Vagina (tissue), 2 donors: Measurements from ENCODE around the gene FUT1. TPM values are rescaled to one million over a fixed set of nuclear protein-coding genes. Genes with fewer than 3 reads are reported as not detected.

ENCODE experiments used
- DNase-seq, 2 donors: peaks; one replicate each; pipeline ENCODE4 v3.0.0-alpha.2; 2017; ENCODE audit errors: extremely low spot score in 2 of 2
- H3K27ac ChIP-seq: fragments of 200-600 bp; sonication (generic); one replicate; pipeline ENCODE4 v1.5.1; 2019
- H3K27me3 ChIP-seq: fragments of 200-600 bp; sonication (generic); one replicate; pipeline ENCODE4 v1.5.1; 2019
- H3K36me3 ChIP-seq, 2 donors: fragments of 200-600 bp; sonication (generic); one replicate each; pipeline ENCODE4 v1.5.1; 2017 to 2019
- H3K4me1 ChIP-seq: fragments of 200-600 bp; sonication (generic); one replicate; pipeline ENCODE4 v1.5.1; 2019
- H3K4me3 ChIP-seq, 2 donors: fragments of 200-600 bp; sonication (generic); 1 replicate in 1 of 2; 2 replicates in 1 of 2; pipeline ENCODE4 v1.5.1; 2016 to 2019
- H3K9me3 ChIP-seq: fragments of 200-600 bp; sonication (generic); one replicate; pipeline ENCODE4 v1.5.1; 2019
- CTCF ChIP-seq, 3 experiments: fragments of 450-650 bp in 2 of 3; fragments of 200-600 bp in 1 of 3; sonication (generic) in 1 of 3; IDR thresholded peaks; one replicate each; pipeline ENCODE4 v1.5.1; 2017 to 2019; ENCODE audit warnings: antibody characterized with exemption in 3 of 3, mild to moderate bottlenecking in 2 of 3, moderate library complexity in 2 of 3
- POLR2A ChIP-seq, 2 donors: fragments of 450-650 bp; IDR thresholded peaks; one replicate each; pipeline ENCODE4 v1.6.1; 2017; ENCODE audit warnings: antibody characterized with exemption in 2 of 2, mild to moderate bottlenecking in 2 of 2, moderate library complexity in 2 of 2
- POLR2AphosphoS5 ChIP-seq, 2 donors: sonication (generic); formaldehyde crosslinking; IDR thresholded peaks; one replicate each; pipeline ENCODE4 v1.9.0; 2017; ENCODE audit warnings: antibody characterized with exemption in 2 of 2, mild to moderate bottlenecking in 2 of 2, low read depth in 1 of 2; ENCODE audit not compliant: insufficient read depth in 1 of 2
- intact Hi-C: fragments of 100-400 bp; cut with DNase I; formaldehyde crosslinking; loops from one replicate; pipeline ENCODE4 v1.15.1; 2023
- total RNA-seq: library from RNA; depleted of rRNA; stranded (reverse); fragments of >200 nt; gene quantifications from one replicate; pipeline ENCODE4 v1.2.3, GENCODE V29; 2016

FUT1 gene
- total RNA-seq, 1 donor from 2014 or later, result 6.4 TPM

GRCh38 chr19:48751845-48752495, 471 bp downstream of the FUT1 start:
- H3K4me3 ChIP-seq, result peak overlapping the region; percentile 42 to 44
- H3K4me1 ChIP-seq, result peaks cover 23% of the 10 kb centered on the region
- no peaks in the 10 kb centered on the region for H3K9me3 ChIP-seq
- intact Hi-C loops, result no loop called here
- no peaks in the 10 kb centered on the region for H3K27me3 ChIP-seq
- no peak for DNase-seq
- H3K27ac ChIP-seq, result peak overlapping the region; percentile 40
- no peak for TF ChIP-seq POLR2AphosphoS5 (IDR thresholded peaks at IDR 0.05; ENCODE audit: insufficient read depth in 1 of 2, low read depth in 1 of 2)
- no peak for TF ChIP-seq POLR2A (IDR thresholded peaks at IDR 0.05)
- no peak for TF ChIP-seq CTCF (IDR thresholded peaks at IDR 0.05)
- no peaks in the 10 kb centered on the region for H3K36me3 ChIP-seq

GRCh38 chr19:48750771-48751504, 1.5 kb downstream of the FUT1 start:
- no peak for DNase-seq
- H3K36me3 ChIP-seq, result no peaks in the 10 kb centered on the region
- no peaks in the 10 kb centered on the region for H3K9me3 ChIP-seq
- intact Hi-C loops, result no loop called here
- no peaks in the 10 kb centered on the region for H3K27me3 ChIP-seq
- H3K4me1 ChIP-seq, result peaks cover 26% of the 10 kb centered on the region
- no peak overlapping the region for H3K27ac ChIP-seq
- no peak overlapping the region for H3K4me3 ChIP-seq
- TF ChIP-seq POLR2A (IDR thresholded peaks at IDR 0.05) (no peak), POLR2AphosphoS5 (IDR thresholded peaks at IDR 0.05; ENCODE audit: insufficient read depth in 1 of 2, low read depth in 1 of 2) (no peak), CTCF (IDR thresholded peaks at IDR 0.05) (no peak)

GRCh38 chr19:48750351-48750750, 2.1 kb downstream of the FUT1 start:
- TF ChIP-seq CTCF (IDR thresholded peaks at IDR 0.05), result no peak
- no peak for TF ChIP-seq POLR2AphosphoS5 (IDR thresholded peaks at IDR 0.05; ENCODE audit: insufficient read depth in 1 of 2, low read depth in 1 of 2)
- no peak for TF ChIP-seq POLR2A (IDR thresholded peaks at IDR 0.05)
- intact Hi-C loops, result no loop called here
- no peak overlapping the region for H3K27ac ChIP-seq
- no peak for DNase-seq
- H3K4me3 ChIP-seq, result no peak overlapping the region
- no peaks in the 10 kb centered on the region for H3K9me3 ChIP-seq
- peaks cover 26% of the 10 kb centered on the region for H3K4me1 ChIP-seq
- no peaks in the 10 kb centered on the region for H3K27me3 ChIP-seq
- H3K36me3 ChIP-seq, result no peaks in the 10 kb centered on the region

- no peaks in the 10 kb centered on the region for H3K9me3 ChIP-seq
- DNase-seq, result no peak
- intact Hi-C loops, result no loop called here
- H3K27me3 ChIP-seq, result no peaks in the 10 kb centered on the region
- no peaks in the 10 kb centered on the region for H3K36me3 ChIP-seq
- H3K4me1 ChIP-seq, result peaks cover 26% of the 10 kb centered on the region
- no peak overlapping the region for H3K4me3 ChIP-seq
- H3K27ac ChIP-seq, result no peak overlapping the region
- no peak for TF ChIP-seq POLR2AphosphoS5 (IDR thresholded peaks at IDR 0.05; ENCODE audit: insufficient read depth in 1 of 2, low read depth in 1 of 2)
- TF ChIP-seq POLR2A (IDR thresholded peaks at IDR 0.05), result no peak
- TF ChIP-seq CTCF (IDR thresholded peaks at IDR 0.05), result no peak
These were observed 2.8 kb downstream of the FUT1 start for GRCh38 chr19:48749571-48750198.
